HepG2 (cell line): ENCODE results near the gene TMEM129. TPM values are rescaled to one million over a fixed set of nuclear protein-coding genes. Genes with fewer than 3 reads are reported as not detected.

Source experiments
- ATM ChIP-seq: fragments of 450-650 bp; IDR thresholded peaks from 2 replicates; pipeline ENCODE4 v1.7.1; 2017; ENCODE audit warnings: mild to moderate bottlenecking, borderline replicate concordance
- ATRX ChIP-seq: sonication (generic); formaldehyde crosslinking; IDR thresholded peaks from 2 replicates; pipeline ENCODE4 v1.4.0; 2020; ENCODE audit warnings: missing genetic modification reagents, borderline replicate concordance
- CAMTA2 ChIP-seq: sonication (generic); formaldehyde crosslinking; IDR thresholded peaks from 2 replicates; pipeline ENCODE4 v1.4.0; 2020; ENCODE audit warnings: mild to moderate bottlenecking, missing genetic modification reagents, borderline replicate concordance
- FOXO4 ChIP-seq: sonication (generic); formaldehyde crosslinking; conservative IDR thresholded peaks from 2 replicates; pipeline ENCODE4 v1.8.1; 2023; ENCODE audit warnings: missing genetic modification reagents
- GLI4 ChIP-seq: sonication (generic); formaldehyde crosslinking; IDR thresholded peaks from 2 replicates; pipeline ENCODE4 v1.5.1; 2020; ENCODE audit warnings: missing genetic modification reagents, mild to moderate bottlenecking, moderate library complexity, borderline replicate concordance
- HES4 ChIP-seq: sonication (generic); formaldehyde crosslinking; IDR thresholded peaks from 2 replicates; pipeline ENCODE4 v1.9.0; 2021; ENCODE audit warnings: mild to moderate bottlenecking, missing genetic modification reagents, borderline replicate concordance
- HOXA5 ChIP-seq: sonication (generic); formaldehyde crosslinking; IDR thresholded peaks from 2 replicates; pipeline ENCODE4 v1.4.0; 2020; ENCODE audit warnings: missing genetic modification reagents
- HOXA9 ChIP-seq: sonication (generic); formaldehyde crosslinking; IDR thresholded peaks from 2 replicates; pipeline ENCODE4 v1.8.1; 2022; ENCODE audit warnings: missing genetic modification reagents, mild to moderate bottlenecking, moderate library complexity, borderline replicate concordance
- JARID2 ChIP-seq: sonication (generic); formaldehyde crosslinking; IDR thresholded peaks from 2 replicates; pipeline ENCODE4 v1.8.1; 2023; ENCODE audit warnings: missing genetic modification reagents, inconsistent platforms; ENCODE audit not compliant: insufficient replicate concordance
- KDM1A ChIP-seq: IDR thresholded peaks from 2 replicates; pipeline ENCODE4 v1.6.1; 2016; ENCODE audit warnings: missing compliant biosample characterization
- KDM4B ChIP-seq: sonication (generic); formaldehyde crosslinking; IDR thresholded peaks from 2 replicates; pipeline ENCODE4 v1.4.0; 2020; ENCODE audit warnings: missing genetic modification reagents
- MAFF ChIP-seq: IDR thresholded peaks from 2 replicates; pipeline ENCODE4 v1.6.1; 2011; ENCODE audit warnings: low read depth, low read length, improper control_type of control experiment
- NFKB2 ChIP-seq: sonication (generic); formaldehyde crosslinking; IDR thresholded peaks from 2 replicates; pipeline ENCODE4 v1.4.0; 2020; ENCODE audit warnings: missing genetic modification reagents, borderline replicate concordance
- NR2F1 ChIP-seq, 2 experiments: fragments of 450-650 bp in 1 of 2; formaldehyde crosslinking in 1 of 2; IDR thresholded peaks; 2 replicates each; pipeline versions ENCODE4 v1.5.0 to v1.6.1; 2016 to 2020; ENCODE audit warnings: mild to moderate bottlenecking in 1 of 2, missing compliant biosample characterization in 1 of 2, missing genetic modification reagents in 1 of 2, moderate library complexity in 1 of 2
- PAX8 ChIP-seq: sonication (generic); formaldehyde crosslinking; IDR thresholded peaks from 2 replicates; pipeline ENCODE4 v1.8.0; 2022; ENCODE audit warnings: mild to moderate bottlenecking, missing genetic modification reagents, borderline replicate concordance
- PPARG ChIP-seq: conservative IDR thresholded peaks from 2 replicates; pipeline ENCODE4 v1.6.1; 2016; ENCODE audit warnings: missing biosample characterization, missing genetic modification reagents
- RBM39 ChIP-seq: fragments of 200-400 bp; formaldehyde crosslinking; IDR thresholded peaks from one replicate; pipeline ENCODE4 v1.6.1; 2018; ENCODE audit warnings: antibody characterized with exemption, mild to moderate bottlenecking, low read depth, low read length; ENCODE audit not compliant: poor library complexity, severe bottlenecking
- THAP8 ChIP-seq: sonication (generic); formaldehyde crosslinking; IDR thresholded peaks from 2 replicates; pipeline ENCODE4 v1.5.1; 2020; ENCODE audit warnings: missing genetic modification reagents, mild to moderate bottlenecking, borderline replicate concordance
- ZBTB43 ChIP-seq: sonication (generic); formaldehyde crosslinking; conservative IDR thresholded peaks from 2 replicates; pipeline ENCODE4 v1.4.0; 2020; ENCODE audit warnings: missing genetic modification reagents
- ZNF138 ChIP-seq: sonication (generic); formaldehyde crosslinking; IDR thresholded peaks from 2 replicates; pipeline ENCODE4 v1.5.0; 2020; ENCODE audit warnings: mild to moderate bottlenecking, low read depth, missing genetic modification reagents
- ZNF18 ChIP-seq: sonication (generic); formaldehyde crosslinking; IDR thresholded peaks from 2 replicates; pipeline ENCODE4 v1.8.0; 2022; ENCODE audit warnings: mild to moderate bottlenecking, missing genetic modification reagents; ENCODE audit not compliant: insufficient replicate concordance
- ZNF251 ChIP-seq: sonication (generic); formaldehyde crosslinking; IDR thresholded peaks from 2 replicates; pipeline ENCODE4 v1.9.0; 2021; ENCODE audit warnings: mild to moderate bottlenecking, missing genetic modification reagents
- ZNF543 ChIP-seq: sonication (generic); formaldehyde crosslinking; IDR thresholded peaks from 2 replicates; pipeline ENCODE4 v1.4.0; 2020; ENCODE audit warnings: mild to moderate bottlenecking, missing genetic modification reagents
- polyA plus RNA-seq, 8 experiments: library from polyadenylated mRNA; depleted of rRNA in 3 of 8; stranded (reverse) in 7 of 8; unstranded in 1 of 8; fragments of >200 nt; fragmentation: Illumina TruSeq in 4 of 8; extraction: Trizol in 4 of 8; gene quantifications; 2 replicates each; pipeline versions ENCODE4 v1.2.1 to v1.2.3, GENCODE V29; 2011 to 2016; ENCODE audit warnings: low read depth in 4 of 8, missing spikeins in 1 of 8, mixed read lengths in 1 of 8; ENCODE audit not compliant: insufficient read depth in 1 of 8
- total RNA-seq, 5 experiments: library from RNA; depleted of rRNA; stranded (reverse); fragments of >200 nt; fragmentation: Illumina TruSeq; extraction: Trizol; gene quantifications; 2 replicates each; pipeline ENCODE4 v1.2.3, GENCODE V29; 2016; ENCODE audit warnings: low read depth in 1 of 5

The TMEM129 gene
- total and polyA plus RNA-seq, 2 of the 13 experiments (the other 11 are each of a cell fraction or from before 2014, with no cell fraction given), result 19.0 to 25.8 TPM

- TF ChIP-seq HES4 (CRISPR knock-in tag), result no peak
- no peak for TF ChIP-seq GLI4 (CRISPR knock-in tag)
- no peak for TF ChIP-seq THAP8 (CRISPR knock-in tag)
- no peak for TF ChIP-seq MAFF
- TF ChIP-seq NFKB2 (CRISPR knock-in tag), result 0 out of 2 replicates have a peak, but pooled peaks have one; percentile 11
- TF ChIP-seq CAMTA2 (CRISPR knock-in tag), result no peak
- TF ChIP-seq KDM1A, result no peak
- no peak for TF ChIP-seq ZNF18
- TF ChIP-seq PAX8 (CRISPR knock-in tag), result no peak
- no peak for TF ChIP-seq JARID2 (CRISPR knock-in tag)
- no peak for TF ChIP-seq RBM39
- TF ChIP-seq ZNF138 (CRISPR knock-in tag), result no peak
- TF ChIP-seq ZNF251, result no peak
- no peak for TF ChIP-seq HOXA5 (CRISPR knock-in tag)
- TF ChIP-seq KDM4B (CRISPR knock-in tag), result no peak
- TF ChIP-seq NR2F1 (CRISPR knock-in tag; IDR thresholded peaks at IDR 0.05), result no peak
- no peak for TF ChIP-seq ZNF543
- TF ChIP-seq FOXO4, result no peak
- TF ChIP-seq HOXA9 (CRISPR knock-in tag), result no peak
- TF ChIP-seq ATRX (CRISPR knock-in tag), result no peak
- no peak for TF ChIP-seq ATM
- TF ChIP-seq PPARG (CRISPR knock-in tag), result no peak
- no peak for TF ChIP-seq ZBTB43 (CRISPR knock-in tag)
Measured at GRCh38 chr4:1726146-1726934, 5.2 kb upstream of the TMEM129 start (continued).
